HG02763 (cell line): ENCODE results near the gene CRX.
"Not testable (repeated sequence)": the region's sequence is repeated elsewhere in the genome, so short reads cannot be mapped to it uniquely, and the experiment has no call there.

Experiments
- ATAC-seq: cut with Tn5 transposase; IDR thresholded peaks from one replicate; pipeline ENCODE4 v1.9.1; 2021; ENCODE audit warnings: mild to moderate bottlenecking, moderate library complexity; ENCODE audit not compliant: unreplicated experiment

Gene CRX

GRCh38 chr19:47803148-47803547 lies 18.6 kb upstream of the CRX start:
- not testable (repeated sequence) for ATAC-seq

DNA sequence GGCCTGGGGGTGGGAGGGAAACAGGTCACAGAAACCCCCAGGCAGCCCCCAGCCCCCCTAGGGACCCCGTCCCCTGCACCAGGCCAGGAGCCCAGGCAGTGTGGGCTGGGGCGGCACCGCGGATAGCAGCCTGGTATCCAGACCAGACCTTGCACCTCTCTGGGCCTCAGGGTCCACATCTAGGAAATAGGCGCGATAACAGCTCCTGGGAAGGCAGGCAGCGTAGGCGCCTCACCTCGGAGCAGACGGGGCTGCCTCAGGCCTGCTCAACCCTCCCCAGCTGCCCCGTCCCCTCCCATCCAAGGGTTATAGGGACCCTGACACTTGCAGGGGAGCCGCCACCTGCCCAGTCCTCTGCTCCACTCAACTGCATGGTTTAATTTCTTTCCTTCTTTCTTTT lies 18.1 kb upstream of the CRX start:
- not testable (repeated sequence) for ATAC-seq

DNA sequence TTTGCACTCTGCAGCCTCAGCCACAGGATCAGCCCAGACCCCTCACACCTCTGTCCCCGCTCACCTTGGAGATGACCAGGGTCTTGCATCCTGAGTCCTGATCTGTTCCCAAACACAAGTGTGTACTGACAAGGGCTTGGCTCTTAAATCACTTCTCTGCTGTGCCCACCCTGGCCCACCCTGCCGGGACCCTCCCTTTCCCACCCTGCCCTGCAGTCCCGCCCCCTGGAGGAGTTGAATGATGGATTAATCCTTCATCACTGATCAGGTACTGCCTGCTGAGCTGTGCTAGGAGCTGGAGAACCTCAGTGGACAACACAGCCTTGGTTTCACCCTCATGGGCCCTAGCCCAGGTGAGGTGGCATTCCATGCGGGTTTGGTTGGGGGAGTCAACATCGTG lies 17.3 kb upstream of the CRX start, which contains the start of gene TPRX1:
TPRX1 (minus strand) TSS at position 101 of the 400 bp plus-strand sequence; CDS start at position 89, 12 bp downstream.
- not testable (repeated sequence) for ATAC-seq

DNA sequence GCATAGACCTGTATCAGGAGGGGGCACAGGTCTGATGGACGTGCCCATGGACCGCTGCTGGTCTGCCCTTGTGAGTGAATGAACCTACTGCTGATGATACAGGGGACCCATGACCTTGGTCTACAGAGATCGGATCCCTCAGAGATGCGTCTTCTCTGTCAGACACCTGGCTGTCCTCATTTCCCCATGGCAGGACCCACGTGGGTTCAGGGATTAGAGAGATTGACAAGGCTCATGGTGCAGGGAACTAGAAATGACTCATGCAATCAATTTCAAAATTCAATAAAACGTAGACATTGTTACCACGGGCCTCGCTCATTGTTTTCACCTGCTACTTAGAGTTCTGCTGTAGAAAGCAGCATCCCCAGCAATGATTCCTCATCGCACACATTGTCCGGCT lies 16.4 kb upstream of the CRX start:
- ATAC-seq: no peak

- ATAC-seq: no peak
Observed at GRCh38 chr19:47806435-47806834, 15.3 kb upstream of the CRX start.

- ATAC-seq: no peak
Observed at GRCh38 chr19:47813304-47813994, 8.3 kb upstream of the CRX start.

- no peak for ATAC-seq
Observed at GRCh38 chr19:47813995-47814328, 7.8 kb upstream of the CRX start.

DNA sequence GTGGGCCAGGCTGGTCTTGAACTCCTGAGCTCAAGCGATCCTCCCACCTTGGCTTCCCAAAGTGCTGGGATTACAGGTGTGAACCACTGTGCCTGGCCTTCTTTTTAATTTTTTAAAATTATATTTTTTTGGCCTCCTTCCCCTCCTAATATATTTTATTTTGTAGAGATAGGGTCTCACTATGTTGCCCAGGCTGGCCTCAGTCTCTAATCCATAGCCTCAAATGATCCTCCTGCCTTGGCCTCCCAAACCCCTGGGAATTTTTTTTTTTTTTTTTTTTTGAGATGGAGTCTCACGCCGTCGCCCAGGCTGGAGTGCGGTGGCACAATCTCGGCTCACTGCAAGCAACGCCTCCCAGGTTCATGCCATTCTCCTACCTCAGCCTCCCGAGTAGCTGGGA lies 5.5 kb upstream of the CRX start:
- ATAC-seq: not testable (repeated sequence)

GRCh38 chr19:47818221-47818620 lies 3.5 kb upstream of the CRX start:
- ATAC-seq: not testable (repeated sequence)

GRCh38 chr19:47819858-47820257 lies 1.9 kb upstream of the CRX start:
- no peak for ATAC-seq

GRCh38 chr19:47820410-47820809 lies 1.3 kb upstream of the CRX start:
- no peak for ATAC-seq

DNA sequence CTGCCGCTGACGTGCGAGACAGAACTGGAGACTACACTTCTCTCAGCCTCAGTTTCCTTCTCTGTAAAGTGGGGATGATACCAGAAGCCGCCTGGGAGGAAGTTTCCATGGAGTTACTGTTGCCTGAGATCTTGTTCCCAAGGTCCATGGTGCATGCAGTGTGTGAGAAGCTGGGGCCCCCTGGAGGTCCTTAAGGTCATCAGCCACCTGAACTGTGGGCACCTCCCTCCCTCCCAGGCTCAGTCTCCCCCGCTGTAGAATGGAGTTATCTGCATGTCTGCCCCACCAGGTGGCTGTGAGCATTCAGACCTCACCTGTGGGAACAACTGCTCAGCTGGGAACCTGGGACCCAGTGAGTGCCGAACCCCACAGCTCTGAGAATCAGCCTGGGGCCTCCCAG lies 2.7 kb downstream of the CRX start:
- no peak for ATAC-seq

GRCh38 chr19:47826800-47827199 lies 5.1 kb downstream of the CRX start:
- no peak for ATAC-seq

- no peak for ATAC-seq
Observed at GRCh38 chr19:47832723-47833122, 11.0 kb downstream of the CRX start.

GRCh38 chr19:47836038-47836437 lies 14.3 kb downstream of the CRX start:
- no peak for ATAC-seq

DNA sequence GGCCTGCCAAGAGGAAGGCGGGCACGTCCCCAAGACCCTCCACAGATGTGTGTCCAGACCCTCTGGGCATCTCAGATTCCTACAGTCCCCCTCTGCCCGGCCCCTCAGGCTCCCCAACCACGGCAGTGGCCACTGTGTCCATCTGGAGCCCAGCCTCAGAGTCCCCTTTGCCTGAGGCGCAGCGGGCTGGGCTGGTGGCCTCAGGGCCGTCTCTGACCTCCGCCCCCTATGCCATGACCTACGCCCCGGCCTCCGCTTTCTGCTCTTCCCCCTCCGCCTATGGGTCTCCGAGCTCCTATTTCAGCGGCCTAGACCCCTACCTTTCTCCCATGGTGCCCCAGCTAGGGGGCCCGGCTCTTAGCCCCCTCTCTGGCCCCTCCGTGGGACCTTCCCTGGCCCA lies 17.7 kb downstream of the CRX start:
- no peak for ATAC-seq

DNA sequence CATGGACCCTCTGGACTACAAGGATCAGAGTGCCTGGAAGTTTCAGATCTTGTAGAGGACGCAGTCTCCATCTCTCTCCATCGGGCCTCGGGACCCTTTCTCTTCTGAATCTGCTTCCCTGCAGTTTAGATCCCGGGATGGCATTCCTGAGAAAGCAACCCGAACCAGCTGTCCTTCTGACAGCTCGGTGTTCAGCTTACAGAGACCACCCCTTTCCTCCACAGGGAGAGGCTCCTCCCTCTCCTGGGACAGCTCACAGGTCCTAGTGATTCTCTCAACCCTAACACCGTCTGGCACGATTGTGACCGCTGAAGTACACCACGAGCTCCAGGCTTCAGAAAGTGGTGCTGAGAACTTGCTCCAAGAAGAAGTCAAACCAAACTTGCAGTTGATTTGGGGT lies 18.2 kb downstream of the CRX start:
- no peak for ATAC-seq

GRCh38 chr19:47842941-47843340 lies 21.2 kb downstream of the CRX start:
- ATAC-seq: no peak

GRCh38 chr19:47848425-47848822 lies 26.7 kb downstream of the CRX start:
- ATAC-seq: no peak

DNA sequence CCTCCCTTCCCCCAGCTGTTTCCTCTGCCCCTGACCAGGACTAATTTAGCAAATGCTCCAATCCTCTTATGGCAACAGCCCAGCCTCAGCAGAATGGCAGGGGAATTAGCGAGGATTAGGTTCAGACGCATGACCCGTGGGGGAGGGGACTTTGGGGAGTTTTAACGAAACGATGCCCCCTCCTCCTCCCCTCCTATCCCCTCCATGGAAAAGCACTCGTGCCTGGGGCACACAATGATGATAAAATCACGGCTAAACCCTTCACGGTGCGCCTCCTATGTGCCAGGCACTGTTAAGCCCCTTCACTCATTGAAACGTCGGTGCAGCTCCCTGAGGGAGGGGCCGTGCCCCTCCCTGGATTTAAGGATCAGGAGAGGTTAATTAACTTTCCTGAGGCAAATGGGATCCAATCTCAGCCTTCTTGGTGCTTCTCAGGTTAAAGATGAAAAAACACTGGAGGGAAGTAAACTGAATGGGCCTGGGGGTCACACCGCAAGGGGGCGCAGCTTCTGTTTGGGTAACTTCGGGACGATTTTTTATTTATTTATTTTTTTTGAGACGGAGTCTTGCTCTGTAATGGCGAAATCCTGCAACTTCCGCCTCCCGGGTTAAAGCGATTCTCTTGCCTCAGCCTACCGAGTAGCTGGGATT lies 27.2 kb downstream of the CRX start:
- no peak for ATAC-seq

DNA sequence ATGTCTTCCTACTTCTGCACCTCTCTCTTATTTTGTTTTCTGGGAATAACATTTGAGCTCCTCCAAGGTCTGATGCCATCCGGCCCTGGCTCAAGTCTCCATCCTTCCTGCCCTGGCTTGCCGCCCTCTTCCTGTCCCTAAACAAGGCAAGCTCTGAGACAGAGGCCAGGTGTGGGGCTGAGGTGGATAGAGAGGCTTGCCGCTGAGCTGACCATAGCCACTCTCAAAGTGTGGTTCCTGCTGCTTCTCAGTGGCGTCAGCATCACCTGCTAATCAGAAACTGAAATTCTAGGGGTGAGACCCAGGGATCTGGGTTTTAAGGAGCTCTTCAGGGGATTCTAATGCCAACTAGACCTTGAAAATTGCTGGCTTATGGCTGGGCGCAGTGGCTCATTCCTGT lies 31.3 kb downstream of the CRX start:
- ATAC-seq: no peak

DNA sequence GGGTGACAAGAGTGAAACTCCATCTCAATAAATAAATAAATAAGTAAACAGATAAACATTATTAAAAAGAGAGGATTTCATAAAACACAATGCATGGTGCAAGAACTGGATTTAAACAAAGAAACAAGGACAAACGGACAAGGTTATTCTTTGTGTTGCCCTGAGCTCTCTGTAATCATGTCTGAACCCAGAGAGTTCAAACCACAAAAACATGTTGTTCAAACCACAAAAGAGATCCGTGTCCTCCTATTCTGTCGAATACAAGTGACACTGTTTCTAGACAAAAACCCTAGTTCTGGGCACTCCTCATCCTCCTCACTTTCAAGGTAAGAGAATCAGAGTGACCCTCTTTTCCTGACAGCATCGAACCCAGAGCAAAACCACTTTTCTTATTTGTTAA lies 32.7 kb downstream of the CRX start:
- ATAC-seq: no peak

- not testable (repeated sequence) for ATAC-seq
Observed at GRCh38 chr19:47858231-47858630, 36.5 kb downstream of the CRX start.
